GM21367 (cell line): ENCODE results near the gene HDHD3.
"Not testable (repeated sequence)": the region's sequence is repeated elsewhere in the genome, so short reads cannot be mapped to it uniquely, and the experiment has no call there.

Source experiments
- ATAC-seq: cut with Tn5 transposase; IDR thresholded peaks from one replicate; pipeline ENCODE4 v1.9.1; 2021; ENCODE audit not compliant: unreplicated experiment

HDHD3 gene

GRCh38 chr9:113376634-113377567 lies at the start of gene HDHD3:
Gene HDHD3 (minus strand): TSS chr9:113376986. CDS start chr9:113374354, 2,632 bp downstream.
- peak; percentile 61 for ATAC-seq

GRCh38 chr9:113425072-113425471 lies 48.3 kb upstream of the HDHD3 start:
- no peak for ATAC-seq

GRCh38 chr9:113421726-113422125 lies 44.9 kb upstream of the HDHD3 start:
- ATAC-seq, result no peak

GRCh38 chr9:113417370-113417769 lies 40.6 kb upstream of the HDHD3 start:
- ATAC-seq, result no peak

GRCh38 chr9:113416149-113416721 lies 39.4 kb upstream of the HDHD3 start:
- ATAC-seq, result peak; percentile 97

- peak; percentile 85 for ATAC-seq
Observed at GRCh38 chr9:113410207-113410864, 33.5 kb upstream of the HDHD3 start, which contains the start of the genes C9orf43 and POLE3. Gene C9orf43 (plus strand): TSS chr9:113410747. CDS start chr9:113413494, 2,747 bp downstream. Gene POLE3 (minus strand): TSS chr9:113410675. CDS start chr9:113410293, 382 bp downstream.

GRCh38 chr9:113409883-113410206 lies 33.1 kb upstream of the HDHD3 start:
- ATAC-seq, result no peak

GRCh38 chr9:113409481-113409880 lies 32.7 kb upstream of the HDHD3 start:
- ATAC-seq, result no peak

- ATAC-seq, result not testable (repeated sequence)
Observed at GRCh38 chr9:113406873-113407511, 30.2 kb upstream of the HDHD3 start.

GRCh38 chr9:113406353-113406752 lies 29.6 kb upstream of the HDHD3 start:
- ATAC-seq, result not testable (repeated sequence)

GRCh38 chr9:113403646-113404045 lies 26.9 kb upstream of the HDHD3 start:
- no peak for ATAC-seq

- peak; percentile 95 for ATAC-seq
Observed at GRCh38 chr9:113401027-113401792, 24.4 kb upstream of the HDHD3 start, which contains the start of gene ALAD. Gene ALAD (minus strand): TSS chr9:113401284. CDS start chr9:113393559, 7,725 bp downstream.

- ATAC-seq, result no peak
Observed at GRCh38 chr9:113399646-113400200, 22.9 kb upstream of the HDHD3 start.

GRCh38 chr9:113398796-113399195 lies 22.0 kb upstream of the HDHD3 start:
- ATAC-seq, result no peak

- ATAC-seq, result no peak
Observed at GRCh38 chr9:113397203-113397631, 20.4 kb upstream of the HDHD3 start.

GRCh38 chr9:113395000-113395861 lies 18.4 kb upstream of the HDHD3 start:
- ATAC-seq, result no peak

- no peak for ATAC-seq
Observed at GRCh38 chr9:113393281-113393680, 16.5 kb upstream of the HDHD3 start.

- ATAC-seq, result no peak
Observed at GRCh38 chr9:113391917-113392316, 15.1 kb upstream of the HDHD3 start.
